ENCODE measurements around the gene ZZZ3. TPM values are rescaled to one million over a fixed set of nuclear protein-coding genes. Genes with fewer than 3 reads are reported as not detected.

The ZZZ3 gene
- total and polyA plus RNA-seq, 2 of the 13 experiments (the other 11 are each of a cell fraction or from before 2014, with no cell fraction given) = 18.1 to 50.2 TPM

GRCh38 chr1:77672374-77672773, 10.1 kb downstream of the ZZZ3 start:
- WGBS (ENCODE audit: low lambda C conversion rate) = 94% methylated on average over 2 of the region's 2 CpGs
- peaks cover 98% of the 10 kb centered on the region for H3K79me2 ChIP-seq (ENCODE audit: insufficient read depth, low read length)
- H3K4me3 ChIP-seq (replicated peaks in 1 of 3; ENCODE audit: insufficient read depth in 1 of 3, low read depth in 2 of 3, low read length in 3 of 3) = no peak overlapping the region
- no peak for FAIRE-seq
- no peak for TF ChIP-seq PTBP1 (IDR thresholded peaks at IDR 0.05; ENCODE audit: low read depth, low read length, poor library complexity, severe bottlenecking)
- TF ChIP-seq JUNB (CRISPR knock-in tag; IDR thresholded peaks at IDR 0.05; ENCODE audit: borderline replicate concordance) = no peak
- no peak for TF ChIP-seq NR2F6 (IDR thresholded peaks at IDR 0.05)
- no peak for TF ChIP-seq NR2F6 (CRISPR knock-in tag; IDR thresholded peaks at IDR 0.05)
- no peak for TF ChIP-seq TIGD3 (CRISPR knock-in tag; IDR thresholded peaks at IDR 0.05; ENCODE audit: borderline replicate concordance)
- TF ChIP-seq ZNF274 (CRISPR knock-in tag; IDR thresholded peaks at IDR 0.05) = no peak
- TF ChIP-seq CBX1 (IDR thresholded peaks at IDR 0.05; ENCODE audit: low read depth) = no peak
- no peak for TF ChIP-seq BCLAF1 (IDR thresholded peaks at IDR 0.05)
- TF ChIP-seq YEATS2 (CRISPR knock-in tag; IDR thresholded peaks at IDR 0.05; ENCODE audit: borderline replicate concordance) = no peak
- TF ChIP-seq NFAT5 (CRISPR knock-in tag; IDR thresholded peaks at IDR 0.05) = no peak
- TF ChIP-seq MLXIP (CRISPR knock-in tag; IDR thresholded peaks at IDR 0.05; ENCODE audit: borderline replicate concordance) = no peak
- no peak for TF ChIP-seq HOXA3 (CRISPR knock-in tag; IDR thresholded peaks at IDR 0.05)
- no peak for TF ChIP-seq POGZ (CRISPR knock-in tag; IDR thresholded peaks at IDR 0.05)
- H3K9me3 ChIP-seq (ENCODE audit: low read length) = no peaks in the 10 kb centered on the region
- H2AFZ ChIP-seq (ENCODE audit: low read length) = no peak overlapping the region
- in situ Hi-C loops (cut with HindIII; ENCODE audit: extremely low pct_ligation_motif_present, low pct_unique_long_range_greater_than_20kb) (no loop called here), intact Hi-C loops (cut with micrococcal nuclease; ENCODE audit: unreplicated experiment) (no loop called here)
- H3K27ac ChIP-seq (ENCODE audit: extremely low read length, insufficient read depth, low read length) = no peak overlapping the region
- H3K36me3 ChIP-seq (replicated peaks in 1 of 2; ENCODE audit: control insufficient read depth in 1 of 2, insufficient read depth in 2 of 2, low read length in 2 of 2) = peaks cover 0 to 5% of the 10 kb centered on the region in 2 experiments; a peak in 1 of 5 replicates
- POLR2A ChIA-PET = no interaction called here
- H3K27me3 ChIP-seq (ENCODE audit: control insufficient read depth in 1 of 2, insufficient read depth in 2 of 2, low read length in 2 of 2) = no peaks in the 10 kb centered on the region
- peaks cover 26% of the 10 kb centered on the region; the same call in 1 of the 2 replicates for H4K20me1 ChIP-seq (ENCODE audit: insufficient read depth, low read length)
- no peak overlapping the region for H3K4me2 ChIP-seq (ENCODE audit: low read depth, low read length)
- ATAC-seq = no peak
- H3K9ac ChIP-seq (ENCODE audit: insufficient read depth, low read depth, low read length) = no peak overlapping the region
- CTCF ChIA-PET (ENCODE audit: low intra/inter-chr PET ratio, low total read pairs) = no interaction called here
- H3K4me1 ChIP-seq (ENCODE audit: insufficient read depth, low read length) = peaks cover 39% of the 10 kb centered on the region
- BruUV-seq (replicated peaks) = no TSS peak
- no peak for DNase-seq (ENCODE audit: low spot score)

Measured in HepG2 (cell line).